HepG2 (cell line): ENCODE measurements around the gene HDAC10. TPM values are rescaled to one million over a fixed set of nuclear protein-coding genes. Genes with fewer than 3 reads are reported as not detected.

Experiments used
- AHDC1 ChIP-seq: sonication (generic); formaldehyde crosslinking; IDR thresholded peaks from 2 replicates; pipeline ENCODE4 v1.5.1; 2020; ENCODE audit warnings: mild to moderate bottlenecking, missing genetic modification reagents, borderline replicate concordance
- ZNF317 ChIP-seq: sonication (generic); formaldehyde crosslinking; IDR thresholded peaks from 2 replicates; pipeline ENCODE4 v1.5.0; 2020; ENCODE audit warnings: mild to moderate bottlenecking, missing genetic modification reagents
- ZNF775 ChIP-seq: sonication (generic); formaldehyde crosslinking; IDR thresholded peaks from 2 replicates; pipeline ENCODE4 v1.4.0; 2020; ENCODE audit warnings: missing genetic modification reagents, mild to moderate bottlenecking, moderate library complexity, borderline replicate concordance
- ZNF850 ChIP-seq: sonication (generic); formaldehyde crosslinking; conservative IDR thresholded peaks from 2 replicates; pipeline ENCODE4 v1.9.0; 2021; ENCODE audit warnings: mild to moderate bottlenecking, missing genetic modification reagents
- polyA plus RNA-seq, 8 experiments: library from polyadenylated mRNA; depleted of rRNA in 3 of 8; stranded (reverse) in 7 of 8; unstranded in 1 of 8; fragments of >200 nt; fragmentation: Illumina TruSeq in 4 of 8; extraction: Trizol in 4 of 8; gene quantifications; 2 replicates each; pipeline versions ENCODE4 v1.2.1 to v1.2.3, GENCODE V29; 2011 to 2016; ENCODE audit warnings: low read depth in 4 of 8, missing spikeins in 1 of 8, mixed read lengths in 1 of 8; ENCODE audit not compliant: insufficient read depth in 1 of 8
- total RNA-seq, 5 experiments: library from RNA; depleted of rRNA; stranded (reverse); fragments of >200 nt; fragmentation: Illumina TruSeq; extraction: Trizol; gene quantifications; 2 replicates each; pipeline ENCODE4 v1.2.3, GENCODE V29; 2016; ENCODE audit warnings: low read depth in 1 of 5

Gene HDAC10
- total and polyA plus RNA-seq, 2 of the 13 experiments (the other 11 are each of a cell fraction or from before 2014, with no cell fraction given), result 13.9 to 14.9 TPM

- no peak for TF ChIP-seq AHDC1 (CRISPR knock-in tag)
- TF ChIP-seq ZNF317 (CRISPR knock-in tag), result no peak
- no peak for TF ChIP-seq ZNF850 (CRISPR knock-in tag)
- no peak for TF ChIP-seq ZNF775 (CRISPR knock-in tag)
Measured at GRCh38 chr22:50297510-50298265, 46.6 kb upstream of the HDAC10 start (continued).
